Thyroid gland (tissue), 4 donors: ENCODE data around the gene AK8. TPM values are rescaled to one million over a fixed set of nuclear protein-coding genes. Genes with fewer than 3 reads are reported as not detected.

Experiments
- DNase-seq, 2 donors: peaks; one replicate each; pipeline ENCODE4 v3.0.0-alpha.2; 2019
- H3K27ac ChIP-seq, 3 donors: fragments of 200-600 bp; sonication (generic); 1 replicate in 2 of 3; 2 replicates in 1 of 3; pipeline ENCODE4 v1.5.1; 2016 to 2019; ENCODE audit warnings: mild to moderate bottlenecking in 1 of 3, moderate library complexity in 1 of 3
- H3K27me3 ChIP-seq: fragments of 200-600 bp; sonication (generic); one replicate; pipeline ENCODE4 v1.5.1; 2019
- H3K36me3 ChIP-seq, 2 donors: fragments of 200-600 bp; sonication (generic); one replicate each; pipeline ENCODE4 v1.5.1; 2016 to 2019
- H3K4me1 ChIP-seq, 2 donors: fragments of 200-600 bp; sonication (generic); one replicate each; pipeline ENCODE4 v1.5.1; 2017 to 2019
- H3K4me3 ChIP-seq, 3 donors: fragments of 200-600 bp; sonication (generic); replicated peaks in 1 of 3; 1 replicate in 2 of 3; 2 replicates in 1 of 3; pipeline ENCODE4 v1.5.1; 2016; ENCODE audit warnings: mild to moderate bottlenecking in 1 of 3
- H3K9me3 ChIP-seq: fragments of 200-600 bp; sonication (generic); one replicate; pipeline ENCODE4 v1.5.1; 2017
- POLR2A ChIP-seq, 2 donors: fragments of 450-650 bp; IDR thresholded peaks; one replicate each; pipeline ENCODE4 v1.6.1; 2017; ENCODE audit warnings: antibody characterized with exemption in 2 of 2, mild to moderate bottlenecking in 2 of 2, moderate library complexity in 1 of 2
- WGBS, 2 donors: methylation state at CpG; one replicate each; pipeline ENCODE4 v1.1.5; 2017; 5-methylcytosine and 5-hydroxymethylcytosine counted together
- intact Hi-C: fragments of 100-400 bp; cut with DNase I; formaldehyde crosslinking; loops from one replicate; pipeline ENCODE4 v1.15.1; 2023
- total RNA-seq, 4 donors: library from RNA; depleted of rRNA; stranded (reverse); fragments of >200 nt; gene quantifications; one replicate each; pipeline ENCODE4 v1.2.3, GENCODE V29; 2016
- TF ChIP-seq, protein P1 (sequence below), 6 experiments: fragments of 200-600 bp in 3 of 6; fragments of 450-650 bp in 3 of 6; sonication (generic) in 3 of 6; IDR thresholded peaks; one replicate each; pipeline ENCODE4 v1.5.1; 2016 to 2019; ENCODE audit warnings: antibody characterized with exemption in 6 of 6, mild to moderate bottlenecking in 2 of 6, inconsistent platforms in 1 of 6, moderate library complexity in 1 of 6

AK8 gene
- total RNA-seq, 4 donors from 2014 or later = 5.4 to 9.9 (median 8.0) TPM

DNA sequence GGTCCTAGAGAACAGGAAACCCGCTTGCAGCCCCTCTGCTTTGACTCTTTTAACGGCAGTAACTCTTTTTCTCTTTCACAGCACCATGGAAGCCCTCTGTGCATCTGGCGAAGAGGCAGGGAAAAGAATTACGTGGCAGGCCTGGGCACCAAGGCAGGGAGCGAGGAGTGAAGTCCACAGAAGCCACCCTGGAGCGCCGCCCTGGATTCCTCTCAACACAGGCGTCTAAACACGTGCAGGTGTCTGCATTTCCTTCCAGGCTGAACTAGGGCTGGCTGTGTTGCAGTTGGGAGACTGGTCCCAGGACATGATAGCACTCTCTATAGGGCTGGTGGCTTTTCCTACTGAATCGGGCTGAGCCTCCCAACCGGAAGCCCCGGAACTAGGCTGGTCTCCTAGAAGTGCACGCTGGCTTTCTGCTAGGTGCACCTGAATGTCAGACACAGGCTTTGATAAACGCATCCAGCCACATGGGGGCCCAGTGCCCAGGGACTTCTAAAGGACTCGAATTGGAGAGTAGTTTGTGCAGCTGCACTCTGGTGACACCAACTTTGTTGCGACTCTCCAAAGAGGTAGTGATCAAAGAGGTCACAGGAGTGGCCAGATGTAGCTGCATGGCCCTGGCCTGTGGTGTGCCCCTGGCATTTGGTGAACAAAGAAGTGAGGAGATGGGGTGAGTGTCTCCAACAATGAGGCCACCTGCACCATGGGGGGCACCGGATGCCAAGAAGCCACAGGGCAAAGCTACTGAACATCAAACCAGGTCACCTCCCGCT, 54.5 kb downstream of the AK8 start:
- H3K27ac ChIP-seq = no peak overlapping the region
- H3K4me1 ChIP-seq = no peaks in the 10 kb centered on the region
- WGBS, 2 donors = 76 to 83% methylated on average over 16 to 17 of the region's 18 CpGs
- no peaks in the 10 kb centered on the region for H3K27me3 ChIP-seq
- intact Hi-C loops = no loop called here
- no peaks in the 10 kb centered on the region for H3K36me3 ChIP-seq
- H3K9me3 ChIP-seq = no peaks in the 10 kb centered on the region
- TF ChIP-seq, protein P1, sequence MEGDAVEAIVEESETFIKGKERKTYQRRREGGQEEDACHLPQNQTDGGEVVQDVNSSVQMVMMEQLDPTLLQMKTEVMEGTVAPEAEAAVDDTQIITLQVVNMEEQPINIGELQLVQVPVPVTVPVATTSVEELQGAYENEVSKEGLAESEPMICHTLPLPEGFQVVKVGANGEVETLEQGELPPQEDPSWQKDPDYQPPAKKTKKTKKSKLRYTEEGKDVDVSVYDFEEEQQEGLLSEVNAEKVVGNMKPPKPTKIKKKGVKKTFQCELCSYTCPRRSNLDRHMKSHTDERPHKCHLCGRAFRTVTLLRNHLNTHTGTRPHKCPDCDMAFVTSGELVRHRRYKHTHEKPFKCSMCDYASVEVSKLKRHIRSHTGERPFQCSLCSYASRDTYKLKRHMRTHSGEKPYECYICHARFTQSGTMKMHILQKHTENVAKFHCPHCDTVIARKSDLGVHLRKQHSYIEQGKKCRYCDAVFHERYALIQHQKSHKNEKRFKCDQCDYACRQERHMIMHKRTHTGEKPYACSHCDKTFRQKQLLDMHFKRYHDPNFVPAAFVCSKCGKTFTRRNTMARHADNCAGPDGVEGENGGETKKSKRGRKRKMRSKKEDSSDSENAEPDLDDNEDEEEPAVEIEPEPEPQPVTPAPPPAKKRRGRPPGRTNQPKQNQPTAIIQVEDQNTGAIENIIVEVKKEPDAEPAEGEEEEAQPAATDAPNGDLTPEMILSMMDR (IDR thresholded peaks at IDR 0.05) = no peak
- no peak for TF ChIP-seq POLR2A (IDR thresholded peaks at IDR 0.05)
- no peak for DNase-seq
- no peak overlapping the region for H3K4me3 ChIP-seq

DNA sequence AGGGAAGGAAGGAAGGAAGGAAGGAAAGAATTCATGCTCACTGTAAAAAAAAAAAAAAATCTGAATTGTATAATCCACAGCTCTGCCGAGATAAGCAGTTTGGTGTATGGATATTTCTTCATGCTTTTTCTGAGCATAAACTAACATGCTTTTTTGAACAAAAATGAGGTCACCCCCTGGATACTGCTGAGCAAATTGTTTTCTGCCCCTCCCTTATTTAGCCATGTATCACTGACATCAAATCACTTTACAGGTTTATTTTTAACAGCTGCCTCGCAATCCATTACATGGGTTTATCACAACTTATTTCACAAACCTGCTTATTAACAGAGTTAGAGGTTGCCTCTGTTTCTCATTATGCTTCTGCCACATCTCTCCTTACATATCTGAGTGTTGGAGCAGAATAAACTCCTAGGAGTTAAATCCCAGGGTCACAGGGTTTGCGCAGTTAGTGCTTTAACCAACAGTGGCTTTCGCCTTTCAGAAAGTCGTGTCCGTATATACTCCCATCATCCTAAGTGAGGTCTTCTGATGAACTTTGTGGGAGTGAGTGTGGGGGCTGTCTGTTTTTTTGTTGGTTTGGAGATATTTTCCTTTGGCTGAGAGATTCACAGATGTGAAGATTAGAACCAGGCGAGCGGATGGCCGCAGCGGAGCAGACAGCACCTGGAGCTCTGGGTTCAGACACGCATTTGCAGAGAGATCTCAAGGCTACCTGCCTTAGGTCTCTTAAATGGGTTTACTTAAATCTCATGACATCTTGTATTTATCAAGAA, 57.7 kb downstream of the AK8 start:
- Histone ChIP-seq H3K9me3 (no peaks in the 10 kb centered on the region), H3K4me3 (no peak overlapping the region), H3K4me1 (no peaks in the 10 kb centered on the region), H3K27ac (no peak overlapping the region), H3K27me3 (no peaks in the 10 kb centered on the region), H3K36me3 (no peaks in the 10 kb centered on the region)
- no peak for DNase-seq
- intact Hi-C loops = no loop called here
- 81 to 89% methylated on average over 11 of the region's 11 CpGs for WGBS, 2 donors
- TF ChIP-seq POLR2A (IDR thresholded peaks at IDR 0.05) = no peak
- TF ChIP-seq, protein P1 (IDR thresholded peaks at IDR 0.05) = no peak

DNA sequence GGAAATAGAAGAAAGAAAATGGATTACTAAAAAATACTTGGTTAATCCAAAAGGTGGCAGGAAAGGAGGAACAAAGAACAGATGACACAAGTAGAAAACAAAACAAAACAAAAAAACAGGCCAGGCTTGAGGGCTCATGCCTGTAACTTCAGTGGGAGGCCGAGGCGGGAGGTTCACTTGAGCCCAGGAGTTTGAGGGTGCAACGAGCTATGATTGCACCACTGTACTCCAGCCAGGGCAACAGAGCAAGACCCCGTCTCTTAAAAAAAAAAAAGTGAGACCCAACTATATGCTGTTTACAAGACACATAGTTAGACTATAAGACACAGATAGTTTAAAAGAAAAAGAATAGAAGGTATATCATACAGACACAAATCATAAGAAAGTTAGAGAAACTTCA, 59.5 kb downstream of the AK8 start:
- Histone ChIP-seq H3K4me3 (no peak overlapping the region), H3K27ac (no peak overlapping the region), H3K9me3 (no peaks in the 10 kb centered on the region), H3K27me3 (no peaks in the 10 kb centered on the region), H3K36me3 (no peaks in the 10 kb centered on the region), H3K4me1 (no peaks in the 10 kb centered on the region)
- WGBS, 2 donors = 73 to 87% methylated on average over 4 of the region's 4 CpGs
- TF ChIP-seq POLR2A (IDR thresholded peaks at IDR 0.05) = no peak
- TF ChIP-seq, protein P1 (IDR thresholded peaks at IDR 0.05) = no peak
- no peak for DNase-seq
- intact Hi-C loops = no loop called here

DNA sequence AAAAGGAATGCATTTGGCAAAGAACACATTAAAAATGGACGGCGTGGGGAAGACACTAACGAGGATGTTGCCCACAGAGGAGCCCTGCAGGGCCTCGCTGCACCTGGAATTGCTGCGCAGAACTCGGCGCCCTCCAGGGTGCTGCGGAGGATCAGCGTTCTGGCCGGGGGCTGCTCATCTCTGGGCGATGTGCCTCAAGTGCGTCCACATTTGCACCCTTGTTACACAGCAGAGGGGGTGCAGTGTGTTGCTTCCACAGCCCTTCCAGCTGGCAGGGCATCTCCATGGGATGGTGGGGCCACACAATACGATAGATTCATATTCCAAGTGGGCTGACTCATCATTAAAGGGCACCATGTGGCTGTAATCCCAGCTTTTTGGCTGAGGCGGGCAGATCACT, 63.1 kb downstream of the AK8 start:
- no peaks in the 10 kb centered on the region for H3K9me3 ChIP-seq
- H3K27ac ChIP-seq = no peak overlapping the region
- no peaks in the 10 kb centered on the region for H3K4me1 ChIP-seq
- TF ChIP-seq, protein P1 (IDR thresholded peaks at IDR 0.05) = no peak
- no peak for TF ChIP-seq POLR2A (IDR thresholded peaks at IDR 0.05)
- H3K27me3 ChIP-seq = no peaks in the 10 kb centered on the region
- no peak for DNase-seq
- 90 to 91% methylated on average over 14 of the region's 14 CpGs for WGBS, 2 donors
- H3K36me3 ChIP-seq = no peaks in the 10 kb centered on the region
- H3K4me3 ChIP-seq = no peak overlapping the region
- intact Hi-C loops = no loop called here
